Liver (tissue), 3 donors: ENCODE measurements around the gene MAMDC4.

Experiments used
- TAF1 ChIP-seq: conservative IDR thresholded peaks from 2 replicates; pipeline ENCODE4 v1.6.1; 2016; ENCODE audit warnings: antibody characterized with exemption, mild to moderate bottlenecking
- TF ChIP-seq, protein P1 (sequence below): IDR thresholded peaks from 2 replicates; pipeline ENCODE4 v1.6.1; 2016; ENCODE audit warnings: antibody characterized with exemption, mild to moderate bottlenecking
- TF ChIP-seq, protein P2 (sequence below): fragments of 150-350 bp; IDR thresholded peaks from 2 replicates; pipeline ENCODE4 v1.5.1; 2017; ENCODE audit warnings: improper control_type of control experiment, low read depth, low read length; ENCODE audit not compliant: missing input control
- donor health status: healthy.
- donor health status: healthy.

DNA sequence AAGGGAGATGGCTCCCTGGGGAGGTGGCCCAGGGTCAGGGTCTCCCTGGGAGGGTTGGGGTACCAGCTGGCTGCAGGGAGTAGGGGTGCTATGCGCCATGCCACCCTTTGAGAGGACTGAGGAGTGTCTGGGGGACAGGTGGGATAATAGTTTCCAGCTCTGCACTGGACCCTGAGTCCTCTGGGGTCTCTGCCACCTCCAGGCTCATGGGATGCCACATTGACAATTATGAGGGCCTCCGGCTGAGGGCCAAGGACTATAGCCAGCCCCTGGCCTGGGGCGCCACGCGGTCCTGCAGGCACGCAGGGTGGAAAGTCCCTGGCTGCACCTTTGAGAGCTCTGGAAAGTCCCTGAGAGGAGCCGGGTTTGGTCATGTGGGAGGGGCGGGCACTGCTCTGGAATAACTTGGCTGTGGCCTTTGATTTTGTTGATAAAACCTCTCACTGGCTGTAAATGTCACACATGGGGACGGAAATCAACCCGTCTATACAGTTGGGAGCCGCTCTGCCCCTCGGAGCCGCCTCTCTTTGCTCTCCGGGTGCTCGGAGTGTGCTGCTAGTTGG is 50.2 kb downstream of the MAMDC4 start:
- TF ChIP-seq, protein P1, sequence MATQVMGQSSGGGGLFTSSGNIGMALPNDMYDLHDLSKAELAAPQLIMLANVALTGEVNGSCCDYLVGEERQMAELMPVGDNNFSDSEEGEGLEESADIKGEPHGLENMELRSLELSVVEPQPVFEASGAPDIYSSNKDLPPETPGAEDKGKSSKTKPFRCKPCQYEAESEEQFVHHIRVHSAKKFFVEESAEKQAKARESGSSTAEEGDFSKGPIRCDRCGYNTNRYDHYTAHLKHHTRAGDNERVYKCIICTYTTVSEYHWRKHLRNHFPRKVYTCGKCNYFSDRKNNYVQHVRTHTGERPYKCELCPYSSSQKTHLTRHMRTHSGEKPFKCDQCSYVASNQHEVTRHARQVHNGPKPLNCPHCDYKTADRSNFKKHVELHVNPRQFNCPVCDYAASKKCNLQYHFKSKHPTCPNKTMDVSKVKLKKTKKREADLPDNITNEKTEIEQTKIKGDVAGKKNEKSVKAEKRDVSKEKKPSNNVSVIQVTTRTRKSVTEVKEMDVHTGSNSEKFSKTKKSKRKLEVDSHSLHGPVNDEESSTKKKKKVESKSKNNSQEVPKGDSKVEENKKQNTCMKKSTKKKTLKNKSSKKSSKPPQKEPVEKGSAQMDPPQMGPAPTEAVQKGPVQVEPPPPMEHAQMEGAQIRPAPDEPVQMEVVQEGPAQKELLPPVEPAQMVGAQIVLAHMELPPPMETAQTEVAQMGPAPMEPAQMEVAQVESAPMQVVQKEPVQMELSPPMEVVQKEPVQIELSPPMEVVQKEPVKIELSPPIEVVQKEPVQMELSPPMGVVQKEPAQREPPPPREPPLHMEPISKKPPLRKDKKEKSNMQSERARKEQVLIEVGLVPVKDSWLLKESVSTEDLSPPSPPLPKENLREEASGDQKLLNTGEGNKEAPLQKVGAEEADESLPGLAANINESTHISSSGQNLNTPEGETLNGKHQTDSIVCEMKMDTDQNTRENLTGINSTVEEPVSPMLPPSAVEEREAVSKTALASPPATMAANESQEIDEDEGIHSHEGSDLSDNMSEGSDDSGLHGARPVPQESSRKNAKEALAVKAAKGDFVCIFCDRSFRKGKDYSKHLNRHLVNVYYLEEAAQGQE: peak; percentile 90
- TF ChIP-seq, protein P2, sequence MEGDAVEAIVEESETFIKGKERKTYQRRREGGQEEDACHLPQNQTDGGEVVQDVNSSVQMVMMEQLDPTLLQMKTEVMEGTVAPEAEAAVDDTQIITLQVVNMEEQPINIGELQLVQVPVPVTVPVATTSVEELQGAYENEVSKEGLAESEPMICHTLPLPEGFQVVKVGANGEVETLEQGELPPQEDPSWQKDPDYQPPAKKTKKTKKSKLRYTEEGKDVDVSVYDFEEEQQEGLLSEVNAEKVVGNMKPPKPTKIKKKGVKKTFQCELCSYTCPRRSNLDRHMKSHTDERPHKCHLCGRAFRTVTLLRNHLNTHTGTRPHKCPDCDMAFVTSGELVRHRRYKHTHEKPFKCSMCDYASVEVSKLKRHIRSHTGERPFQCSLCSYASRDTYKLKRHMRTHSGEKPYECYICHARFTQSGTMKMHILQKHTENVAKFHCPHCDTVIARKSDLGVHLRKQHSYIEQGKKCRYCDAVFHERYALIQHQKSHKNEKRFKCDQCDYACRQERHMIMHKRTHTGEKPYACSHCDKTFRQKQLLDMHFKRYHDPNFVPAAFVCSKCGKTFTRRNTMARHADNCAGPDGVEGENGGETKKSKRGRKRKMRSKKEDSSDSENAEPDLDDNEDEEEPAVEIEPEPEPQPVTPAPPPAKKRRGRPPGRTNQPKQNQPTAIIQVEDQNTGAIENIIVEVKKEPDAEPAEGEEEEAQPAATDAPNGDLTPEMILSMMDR: no peak
- peak; percentile 80 for TF ChIP-seq TAF1
